GM18498 (cell line): ENCODE measurements around the gene SLCO1B3.
"Not testable (repeated sequence)": the region's sequence is repeated elsewhere in the genome, so short reads cannot be mapped to it uniquely, and the experiment has no call there.

Source experiments
- ATAC-seq: cut with Tn5 transposase; IDR thresholded peaks from one replicate; pipeline ENCODE4 v1.9.1; 2021; ENCODE audit warnings: mild to moderate bottlenecking, moderate library complexity; ENCODE audit not compliant: unreplicated experiment

Gene SLCO1B3, protein sequence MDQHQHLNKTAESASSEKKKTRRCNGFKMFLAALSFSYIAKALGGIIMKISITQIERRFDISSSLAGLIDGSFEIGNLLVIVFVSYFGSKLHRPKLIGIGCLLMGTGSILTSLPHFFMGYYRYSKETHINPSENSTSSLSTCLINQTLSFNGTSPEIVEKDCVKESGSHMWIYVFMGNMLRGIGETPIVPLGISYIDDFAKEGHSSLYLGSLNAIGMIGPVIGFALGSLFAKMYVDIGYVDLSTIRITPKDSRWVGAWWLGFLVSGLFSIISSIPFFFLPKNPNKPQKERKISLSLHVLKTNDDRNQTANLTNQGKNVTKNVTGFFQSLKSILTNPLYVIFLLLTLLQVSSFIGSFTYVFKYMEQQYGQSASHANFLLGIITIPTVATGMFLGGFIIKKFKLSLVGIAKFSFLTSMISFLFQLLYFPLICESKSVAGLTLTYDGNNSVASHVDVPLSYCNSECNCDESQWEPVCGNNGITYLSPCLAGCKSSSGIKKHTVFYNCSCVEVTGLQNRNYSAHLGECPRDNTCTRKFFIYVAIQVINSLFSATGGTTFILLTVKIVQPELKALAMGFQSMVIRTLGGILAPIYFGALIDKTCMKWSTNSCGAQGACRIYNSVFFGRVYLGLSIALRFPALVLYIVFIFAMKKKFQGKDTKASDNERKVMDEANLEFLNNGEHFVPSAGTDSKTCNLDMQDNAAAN

DNA sequence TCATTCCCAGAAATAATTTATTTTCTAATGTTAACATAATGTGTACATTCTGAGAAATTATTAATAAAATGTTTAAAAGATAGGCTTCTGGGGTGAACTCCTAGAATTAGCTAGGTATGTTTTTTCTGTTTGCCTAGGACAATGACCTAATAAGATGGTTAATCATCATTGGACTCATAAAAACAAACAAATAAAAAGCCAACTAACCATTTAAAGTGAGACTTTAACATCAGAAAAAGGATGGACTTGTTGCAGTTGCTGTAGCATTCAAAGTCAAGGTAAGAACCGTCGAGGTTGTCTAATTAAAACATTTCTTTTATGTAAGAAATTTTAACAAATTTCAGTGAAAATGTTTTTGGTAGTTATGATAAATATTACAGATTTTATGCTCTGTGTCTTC lies at the start of gene SLCO1B3:
SLCO1B3 (plus strand) TSS at position 219 of the 400 bp plus-strand sequence. CDS start 5,034 bp downstream, outside the sequence.
- no peak for ATAC-seq

DNA sequence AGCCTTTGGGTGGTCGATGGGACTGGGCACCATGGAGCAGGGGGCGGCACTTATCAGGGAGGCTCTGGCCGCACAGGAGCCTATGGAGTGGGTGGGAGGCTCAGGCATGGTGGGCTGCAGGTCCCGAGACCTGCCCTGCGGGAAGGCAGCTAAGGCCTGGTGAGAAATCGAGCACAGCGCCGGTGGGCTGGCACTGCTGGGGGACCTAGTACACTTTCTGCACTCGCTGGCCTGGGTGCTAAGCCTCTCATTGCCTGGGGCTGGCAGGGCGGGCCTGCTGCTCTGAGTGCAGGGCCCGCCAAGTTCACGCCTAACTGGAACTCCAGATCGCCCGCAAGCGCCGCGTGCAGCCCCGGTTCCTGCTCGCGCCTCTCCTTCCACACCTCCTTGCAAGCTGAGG lies 33.1 kb upstream of the SLCO1B3 start:
- no peak for ATAC-seq

DNA sequence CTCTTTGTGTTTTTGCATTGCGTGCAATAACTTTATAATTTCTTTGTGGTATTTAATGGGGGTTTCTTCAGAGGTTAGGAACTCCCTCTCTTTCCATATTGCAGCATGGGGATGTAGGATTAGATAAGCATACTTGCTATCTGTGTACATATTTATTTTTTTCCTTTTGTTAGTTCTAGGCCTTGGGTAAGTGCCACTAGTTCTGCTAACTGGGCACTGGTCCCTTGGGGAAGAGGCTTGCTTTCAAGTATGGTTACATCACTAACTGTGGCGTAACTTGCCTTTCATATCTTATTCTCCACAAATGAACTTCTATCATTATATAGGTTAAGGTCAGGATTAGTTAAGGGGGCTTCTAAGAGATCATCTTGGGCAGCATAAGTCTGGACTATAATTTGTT lies 31.5 kb upstream of the SLCO1B3 start:
- no peak for ATAC-seq

DNA sequence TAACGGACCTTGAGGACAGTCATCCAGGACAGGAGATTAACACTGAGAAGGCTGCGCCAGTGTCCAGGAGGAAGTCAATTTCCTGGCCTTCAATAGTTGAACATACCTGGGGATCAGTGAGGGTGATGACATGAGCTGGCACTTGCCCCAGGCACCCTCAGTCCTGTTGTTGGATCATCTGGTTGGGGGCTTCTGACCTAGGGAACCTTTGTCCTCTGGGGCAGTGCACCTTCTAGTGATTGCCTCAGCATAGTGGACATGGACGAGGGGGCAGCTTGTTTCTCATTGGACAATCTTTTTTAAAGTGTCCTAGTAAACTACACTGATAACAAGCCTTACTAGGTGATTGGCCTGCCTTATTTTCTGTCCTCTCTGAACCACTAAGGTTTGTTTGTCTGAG lies 30.5 kb upstream of the SLCO1B3 start:
- not testable (repeated sequence) for ATAC-seq

DNA sequence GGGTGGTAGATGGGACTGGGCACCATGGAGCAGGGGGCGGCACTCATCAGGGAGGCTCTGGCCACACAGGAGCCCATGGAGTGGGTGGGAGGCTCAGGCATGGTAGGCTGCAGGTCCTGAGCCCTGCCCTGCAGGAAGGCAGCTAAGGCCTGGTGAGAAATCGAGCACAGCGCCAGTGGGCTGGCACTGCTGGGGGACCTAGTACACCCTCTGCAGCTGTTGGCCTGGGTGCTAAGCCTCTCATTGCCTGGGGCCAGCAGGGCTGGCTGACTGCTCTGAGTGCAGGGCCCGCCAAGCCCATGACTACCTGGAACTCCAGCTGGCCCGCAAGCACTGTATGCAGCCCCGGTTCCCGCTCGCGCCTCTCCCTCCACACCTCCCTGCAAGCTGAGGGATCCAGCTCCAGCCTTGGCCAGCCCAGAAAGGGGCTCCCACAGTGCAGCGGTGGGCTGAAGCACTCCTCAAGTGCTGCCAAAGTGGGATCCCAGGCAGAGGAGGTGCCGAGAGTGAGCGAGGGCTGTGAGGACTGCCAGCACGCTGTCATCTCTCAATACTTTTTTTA lies 26.6 kb upstream of the SLCO1B3 start:
- not testable (repeated sequence) for ATAC-seq

DNA sequence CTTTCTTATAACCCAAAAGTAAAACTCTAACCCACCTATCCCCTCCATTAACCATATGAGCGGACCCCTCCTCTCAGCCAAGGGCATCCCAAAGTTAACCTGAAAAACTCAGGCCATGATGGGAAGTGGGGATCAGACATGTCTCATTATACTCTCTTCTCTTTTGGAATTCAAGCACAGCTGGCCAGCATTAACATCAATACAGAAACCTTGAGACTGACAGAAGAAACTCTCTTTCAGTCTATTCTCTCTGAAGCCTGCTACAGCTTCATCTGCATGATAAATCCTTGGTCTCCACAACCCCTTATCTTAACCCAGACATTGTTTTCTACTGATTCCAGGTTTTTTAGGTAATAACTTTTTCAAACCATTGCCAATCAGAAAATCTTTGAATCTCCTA lies 17.5 kb upstream of the SLCO1B3 start:
- no peak for ATAC-seq

DNA sequence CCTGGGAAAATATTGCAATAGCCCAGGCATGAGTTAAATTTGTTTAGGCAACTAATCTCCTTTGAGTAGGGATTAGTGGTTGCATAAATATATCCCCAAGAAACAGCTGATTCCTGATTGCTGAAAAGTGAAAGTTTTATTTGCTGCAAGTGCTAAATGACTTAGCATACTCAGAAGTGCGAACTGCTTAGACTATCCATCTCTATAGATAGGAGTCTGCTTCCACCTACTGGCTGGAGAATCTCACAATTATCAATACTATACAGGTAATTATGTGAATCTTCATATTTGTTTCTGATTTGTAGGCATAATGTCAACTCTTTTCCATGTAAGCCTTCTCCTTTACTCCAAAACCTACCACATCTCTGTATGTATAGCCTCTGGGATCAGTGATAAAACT lies 12.0 kb upstream of the SLCO1B3 start:
- ATAC-seq: no peak

DNA sequence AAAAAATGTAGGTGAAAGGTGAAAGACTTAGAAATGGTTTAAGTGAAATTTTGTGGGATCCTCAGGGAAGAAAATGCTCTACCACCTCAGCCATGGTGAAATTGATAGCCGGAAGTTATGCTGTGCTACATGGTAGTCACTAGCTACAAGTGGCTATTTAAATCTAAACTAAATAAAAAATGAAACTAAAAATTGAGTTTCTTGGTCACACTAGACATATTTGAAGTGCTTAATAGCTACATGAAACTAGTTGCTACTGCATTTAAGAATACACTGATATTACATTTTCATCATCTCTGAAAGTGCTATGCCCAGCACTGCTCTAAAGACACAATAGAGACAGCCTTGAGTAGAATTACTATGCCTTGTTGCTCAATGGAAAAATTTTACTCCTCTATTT lies 10.3 kb upstream of the SLCO1B3 start:
- no peak for ATAC-seq

DNA sequence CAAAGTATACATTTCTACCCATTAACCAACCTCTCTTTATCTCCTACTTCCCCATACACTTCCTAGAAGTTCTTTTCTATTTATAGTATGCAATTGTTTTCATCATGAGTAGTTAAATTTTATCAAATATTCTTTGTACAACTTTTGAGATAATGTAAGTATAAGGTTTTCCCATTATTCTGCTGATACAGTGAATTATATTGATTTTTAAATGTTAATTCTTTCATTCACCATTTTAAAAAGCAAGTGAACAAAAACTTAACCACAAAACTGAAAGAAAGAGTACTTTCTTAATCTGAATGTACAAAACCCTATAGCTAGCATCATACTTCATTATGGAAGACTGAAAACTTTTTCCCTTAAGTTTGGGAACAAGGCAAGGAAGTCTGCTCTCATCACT lies 9.5 kb upstream of the SLCO1B3 start:
- ATAC-seq: no peak

DNA sequence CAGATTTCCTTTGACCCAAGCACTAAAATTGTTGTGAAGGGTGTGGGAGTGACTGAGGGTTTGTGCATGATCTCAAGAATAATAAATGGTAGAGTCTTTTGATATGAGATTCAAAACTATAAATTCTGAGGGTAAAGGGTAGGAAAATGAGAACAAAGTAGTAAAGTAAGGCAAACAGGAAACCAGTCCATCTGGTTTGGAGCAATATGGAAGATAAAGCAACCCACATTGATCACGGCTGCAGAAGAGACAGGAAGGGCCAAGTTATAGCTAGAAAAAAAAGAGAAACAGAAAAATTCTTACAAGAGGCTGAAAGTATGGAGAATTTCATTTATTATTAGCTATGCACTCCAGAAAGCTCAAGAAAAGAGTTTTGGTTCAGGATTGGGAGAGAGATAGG lies 4.6 kb upstream of the SLCO1B3 start:
- no peak for ATAC-seq

DNA sequence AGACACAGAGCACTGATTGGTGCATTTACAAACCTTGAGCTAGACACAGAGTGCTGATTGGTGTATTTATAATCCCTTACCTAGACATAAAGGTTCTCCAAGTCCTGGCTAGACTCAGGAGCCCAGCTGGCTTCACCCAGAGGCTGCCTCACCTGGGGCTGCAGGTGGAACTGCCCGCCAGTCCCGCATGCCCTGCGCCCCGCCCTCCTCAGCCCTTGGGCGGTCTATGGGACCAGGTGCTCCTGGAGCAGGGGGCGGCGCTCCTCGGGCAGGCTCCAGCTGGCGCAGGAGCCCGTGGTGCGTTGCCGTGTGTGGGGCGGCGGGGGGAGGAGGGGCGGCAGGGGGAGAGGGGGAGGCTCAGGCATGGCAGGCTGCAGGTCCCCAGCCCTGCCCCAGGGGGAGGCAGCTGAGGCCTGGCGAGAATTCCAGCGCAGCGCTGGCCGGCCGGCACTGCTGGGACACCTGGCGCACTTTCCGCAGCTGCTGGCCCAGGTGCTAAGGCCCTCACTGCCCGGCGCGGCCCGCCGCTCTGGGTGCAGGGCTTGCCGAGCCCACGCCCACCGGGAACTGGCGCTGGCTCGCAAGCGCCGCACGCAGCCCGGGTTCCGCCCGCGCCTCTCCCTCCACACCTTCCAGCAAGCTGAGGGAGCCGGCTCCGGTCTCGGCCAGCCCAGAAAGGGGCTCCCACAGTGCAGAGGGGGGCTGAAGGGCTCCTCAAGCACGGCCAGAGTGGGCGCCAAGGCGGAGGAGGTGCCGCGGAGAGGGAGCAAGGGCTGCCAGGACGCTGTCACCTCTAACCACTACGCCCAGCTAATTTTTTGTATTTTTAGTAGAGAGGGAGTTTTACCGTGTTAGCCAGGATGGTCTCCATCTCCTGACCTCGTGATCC lies 3.1 kb upstream of the SLCO1B3 start:
- no peak for ATAC-seq

DNA sequence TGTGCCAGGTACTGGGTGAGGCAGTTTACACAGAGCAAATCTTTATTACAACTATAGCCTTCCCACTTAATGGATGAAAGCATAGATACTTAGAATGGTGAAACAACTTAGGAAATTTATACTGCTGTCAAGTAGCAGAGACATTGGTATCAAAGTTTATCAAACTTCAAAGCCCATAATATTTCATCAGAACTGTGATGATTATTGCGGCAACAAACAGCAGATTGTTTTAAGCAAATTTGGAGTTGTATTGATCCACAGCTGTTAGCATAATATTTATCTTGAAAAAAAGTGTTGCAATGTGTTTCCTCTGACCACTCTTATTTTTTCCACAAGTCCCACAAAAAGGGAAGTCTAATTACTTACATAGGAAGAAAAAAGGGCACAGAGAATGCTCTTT lies 2.0 kb upstream of the SLCO1B3 start:
- no peak for ATAC-seq

DNA sequence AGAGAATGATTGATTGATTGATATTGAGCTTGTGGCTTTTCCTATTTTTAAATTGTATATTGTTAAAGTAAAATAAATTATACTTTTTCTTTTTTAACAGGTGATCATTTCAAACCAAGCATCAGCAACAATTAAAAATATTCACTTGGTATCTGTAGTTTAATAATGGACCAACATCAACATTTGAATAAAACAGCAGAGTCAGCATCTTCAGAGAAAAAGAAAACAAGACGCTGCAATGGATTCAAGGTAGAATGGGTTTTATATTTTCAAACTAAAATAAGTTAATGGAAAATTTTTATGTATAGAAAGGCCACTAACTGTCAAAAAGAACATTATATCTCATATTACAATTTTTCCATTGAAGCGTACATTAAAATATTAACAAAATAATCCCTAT lies 5.1 kb downstream of the SLCO1B3 start:
- ATAC-seq: no peak

DNA sequence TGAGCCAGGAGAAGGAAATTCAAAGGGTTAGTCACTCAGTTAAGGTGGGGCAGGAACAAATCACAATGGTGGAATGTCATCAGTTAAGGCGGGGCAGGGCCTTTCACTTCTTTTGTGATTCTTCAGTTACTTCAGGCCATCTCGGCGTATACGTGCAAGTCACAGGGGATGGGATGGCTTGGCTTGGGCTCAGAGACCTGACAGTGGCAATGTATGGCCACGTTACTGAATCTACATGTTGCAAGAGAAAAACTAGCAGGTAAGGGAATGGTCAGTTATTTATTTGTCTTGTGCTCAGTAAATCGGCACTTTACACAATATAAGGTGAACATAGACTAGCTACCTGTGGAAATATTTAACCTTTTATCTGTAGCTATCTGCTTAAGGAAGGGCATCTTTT lies 11.9 kb downstream of the SLCO1B3 start:
- ATAC-seq: no peak

DNA sequence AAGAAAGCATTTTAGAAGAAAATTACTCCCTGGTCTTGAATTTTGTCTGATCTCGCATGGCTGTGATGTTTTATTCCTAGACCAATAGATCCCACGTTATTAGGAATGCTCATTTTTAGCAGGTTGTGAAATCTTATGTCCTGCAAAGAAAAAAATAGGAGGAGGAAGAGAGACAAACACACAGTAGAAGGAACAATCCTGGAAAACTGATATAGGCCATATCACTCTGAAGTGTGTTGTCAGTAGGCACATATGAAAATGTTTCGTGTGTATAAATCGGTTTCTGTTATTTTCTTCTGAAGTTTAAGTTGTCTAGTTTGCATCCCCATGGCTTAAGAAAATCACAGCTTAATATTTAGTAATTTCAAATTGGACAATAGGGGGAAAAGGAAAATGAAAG lies 12.4 kb downstream of the SLCO1B3 start:
- no peak for ATAC-seq

DNA sequence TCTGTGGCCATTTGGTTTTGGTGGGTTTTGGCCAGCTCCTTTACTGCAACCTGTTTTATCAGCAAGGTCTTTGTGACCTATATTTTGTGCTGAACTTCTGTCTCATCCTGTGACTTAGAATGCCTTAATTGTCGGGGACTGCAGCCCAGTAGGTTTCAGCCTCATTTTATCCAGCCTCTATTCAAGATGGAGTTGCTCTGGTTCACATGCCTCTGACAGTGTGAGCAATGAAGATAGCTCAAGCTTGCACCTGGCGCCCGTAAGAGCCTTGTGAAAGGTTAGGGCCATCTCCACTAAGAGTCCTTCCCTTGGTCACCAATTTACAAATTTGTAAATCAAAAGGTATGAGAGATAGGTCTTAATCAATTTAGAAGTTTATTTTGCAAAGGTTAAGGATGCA lies 19.4 kb downstream of the SLCO1B3 start:
- ATAC-seq: no peak

DNA sequence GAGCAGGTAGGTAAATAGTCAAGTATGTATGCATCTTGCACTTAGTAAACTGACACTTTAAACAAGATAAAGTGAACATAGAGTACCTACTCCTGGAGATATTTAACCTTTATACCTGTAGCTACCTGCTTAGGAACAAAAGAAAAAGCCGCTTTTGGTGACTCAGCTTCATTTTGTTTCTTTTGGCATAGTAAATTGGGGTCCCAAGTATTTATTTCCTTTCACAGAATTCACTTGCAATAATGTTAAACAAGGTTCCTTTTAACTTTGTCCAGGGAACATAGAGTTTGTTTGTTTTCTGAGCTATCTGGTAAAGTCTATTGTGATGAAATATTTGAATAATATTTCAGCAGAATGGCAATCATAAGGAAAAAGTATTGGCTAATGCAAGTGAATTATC lies 20.0 kb downstream of the SLCO1B3 start:
- ATAC-seq: no peak

DNA sequence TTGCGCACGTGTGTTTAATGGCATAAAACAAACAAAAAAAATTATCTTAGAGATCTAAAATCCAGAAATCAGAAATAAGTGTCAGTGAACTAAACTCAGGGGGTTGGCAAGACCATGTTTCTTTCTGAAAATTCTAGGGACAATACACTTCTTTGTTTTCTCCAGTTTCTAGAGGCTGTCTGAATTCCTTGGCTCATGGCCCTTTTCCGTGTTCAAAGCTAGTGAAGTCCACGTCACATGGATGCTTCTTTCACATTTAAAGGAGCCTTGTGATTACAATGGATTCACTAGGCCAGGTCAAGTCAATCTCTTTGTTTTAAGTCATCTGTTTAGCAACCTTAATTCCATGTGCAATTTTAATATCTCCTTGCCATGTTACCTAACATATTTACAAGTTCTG lies 22.4 kb downstream of the SLCO1B3 start:
- no peak for ATAC-seq

DNA sequence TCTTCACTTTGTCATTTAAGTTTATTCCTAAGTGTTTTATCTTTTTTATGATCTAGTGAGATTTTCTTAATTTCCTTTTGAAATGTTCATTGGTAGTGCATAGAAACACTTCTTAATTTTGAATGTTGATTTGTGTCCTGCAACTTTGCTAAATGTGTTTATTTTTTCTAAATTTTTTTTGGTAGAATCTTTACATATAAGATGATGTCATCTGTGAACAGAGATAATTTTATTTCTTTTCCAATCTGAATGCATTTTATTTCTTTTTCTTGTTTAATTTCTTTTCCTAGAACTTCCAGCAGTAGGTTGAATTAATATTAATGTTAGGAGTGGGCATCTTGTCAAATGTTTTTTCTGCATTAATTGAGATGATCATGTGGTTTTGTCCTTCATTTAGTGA lies 42.1 kb downstream of the SLCO1B3 start:
- ATAC-seq: no peak

DNA sequence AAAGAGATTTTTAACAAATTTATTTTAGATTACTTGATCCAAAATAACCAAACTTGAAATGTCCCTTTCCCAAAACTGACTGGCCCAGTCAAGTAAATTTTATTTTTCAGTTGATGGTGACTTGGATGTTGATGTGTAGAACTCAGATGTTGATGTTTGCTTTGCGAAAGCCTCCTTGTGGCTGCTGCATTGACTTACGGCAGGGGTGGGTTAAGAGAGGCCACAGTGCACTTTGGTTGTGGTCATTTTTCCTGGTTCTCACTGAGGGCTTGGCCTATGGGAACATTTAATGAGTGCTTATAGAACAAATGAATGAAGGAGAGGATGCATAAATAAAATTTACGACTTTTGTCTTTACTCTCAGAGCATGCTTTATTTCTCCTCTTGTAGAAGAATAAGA lies 52.6 kb downstream of the SLCO1B3 start:
- ATAC-seq: no peak

DNA sequence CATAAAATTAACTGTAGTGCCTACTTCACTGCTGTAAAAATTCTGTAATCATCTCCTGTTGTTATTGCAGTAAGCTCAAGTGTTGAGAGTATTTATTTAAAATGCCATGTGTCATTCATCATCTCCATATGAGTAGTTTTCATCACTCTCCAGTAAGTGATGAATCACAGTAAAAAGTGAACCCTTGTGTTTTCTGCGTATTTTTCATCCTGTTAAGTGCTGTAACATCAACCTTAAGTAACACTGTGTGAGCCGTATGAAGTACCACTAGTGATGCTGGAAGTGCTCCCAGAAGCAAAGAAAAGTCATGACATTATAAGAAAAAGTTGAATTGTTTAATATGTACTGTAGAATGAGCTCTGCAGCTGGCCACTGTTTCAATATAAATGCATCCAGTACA lies 55.4 kb downstream of the SLCO1B3 start:
- ATAC-seq: no peak
